Activated naive CD4-positive, alpha-beta T cell treated with Interleukin-2 at 50 U/mL for 16 hours (primary cell): ENCODE results near the gene DSE.

Source experiments
- DNase-seq: peaks from one replicate; pipeline ENCODE4 v3.0.0-alpha.2; 2020

Gene DSE

DNA sequence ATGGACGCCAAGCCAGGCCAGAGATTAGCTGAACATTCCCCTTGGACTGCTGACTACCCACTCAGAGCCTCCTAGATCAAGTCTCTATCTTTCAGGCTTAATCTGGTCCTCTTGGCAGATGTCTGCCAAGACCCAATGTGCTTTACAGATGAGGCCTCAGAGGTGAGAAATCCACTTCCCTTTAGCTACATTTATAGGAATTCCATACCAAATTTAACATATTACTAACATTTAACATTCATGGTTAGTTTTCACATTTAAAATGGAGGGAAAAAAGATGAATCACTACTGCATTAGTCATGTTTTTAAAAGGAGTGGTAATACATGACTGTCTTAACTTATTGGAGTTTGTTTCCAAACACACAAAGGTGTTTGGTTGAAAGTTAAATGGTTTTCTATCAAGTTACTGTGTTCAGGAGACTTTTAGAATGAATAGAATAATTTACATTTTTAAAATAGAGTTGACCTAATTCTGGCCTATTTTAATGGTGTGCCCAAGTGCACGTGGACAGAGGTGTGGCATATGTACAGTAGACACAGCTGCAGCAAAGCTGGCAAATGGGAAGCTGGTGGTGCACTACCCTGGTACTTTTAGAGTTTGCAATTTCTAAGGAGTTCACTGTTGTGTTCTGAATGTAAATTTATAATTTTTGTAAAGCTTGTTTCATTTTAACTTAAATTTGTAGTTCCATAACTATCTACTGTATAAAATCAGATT is 48.5 kb downstream of the DSE start:
- DNase-seq = no peak

- DNase-seq = no peak
Observed at GRCh38 chr6:116420341-116420740, 49.6 kb downstream of the DSE start.

- DNase-seq = no peak
Observed at GRCh38 chr6:116422238-116422637, 51.5 kb downstream of the DSE start.

- DNase-seq = no peak
Observed at GRCh38 chr6:116424001-116424400, 53.3 kb downstream of the DSE start.

DNA sequence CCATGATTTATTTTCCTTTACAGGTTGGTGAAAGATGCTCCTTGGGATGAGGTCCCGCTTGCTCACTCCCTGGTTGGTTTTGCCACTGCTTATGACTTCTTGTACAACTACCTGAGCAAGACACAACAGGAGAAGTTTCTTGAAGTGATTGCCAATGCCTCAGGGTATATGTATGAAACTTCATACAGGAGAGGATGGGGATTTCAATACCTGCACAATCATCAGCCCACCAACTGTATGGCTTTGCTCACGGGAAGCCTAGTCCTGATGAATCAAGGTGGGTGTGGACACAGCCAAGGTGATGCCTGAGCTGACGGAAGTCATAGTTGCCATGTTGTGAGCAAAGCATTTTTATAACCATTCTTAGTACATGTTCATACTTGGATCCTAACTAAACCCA is 55.8 kb downstream of the DSE start:
- no peak for DNase-seq

DNA sequence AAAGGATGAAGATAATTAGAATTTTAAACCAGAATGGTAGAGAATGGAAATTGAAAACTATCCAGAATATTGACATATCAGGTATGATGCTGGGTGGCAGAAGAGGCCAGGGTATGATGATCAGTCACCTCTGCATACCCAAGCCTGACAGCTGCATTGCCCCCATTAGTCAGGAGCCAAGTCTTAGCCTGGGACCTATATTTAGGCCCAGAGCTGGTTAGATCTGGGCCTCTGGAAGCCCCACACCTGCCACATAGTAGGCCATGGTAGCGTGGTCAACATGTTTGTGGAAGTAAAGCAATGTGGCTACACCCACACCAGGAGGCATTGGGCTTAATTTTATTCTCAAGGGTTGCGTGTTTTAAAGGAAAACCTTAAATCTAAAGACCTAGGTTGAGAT is 58.4 kb downstream of the DSE start:
- DNase-seq = no peak

GRCh38 chr6:116430860-116431259 is 60.1 kb downstream of the DSE start:
- no peak for DNase-seq

- DNase-seq = no peak
Observed at GRCh38 chr6:116431964-116432595, 61.3 kb downstream of the DSE start.

DNA sequence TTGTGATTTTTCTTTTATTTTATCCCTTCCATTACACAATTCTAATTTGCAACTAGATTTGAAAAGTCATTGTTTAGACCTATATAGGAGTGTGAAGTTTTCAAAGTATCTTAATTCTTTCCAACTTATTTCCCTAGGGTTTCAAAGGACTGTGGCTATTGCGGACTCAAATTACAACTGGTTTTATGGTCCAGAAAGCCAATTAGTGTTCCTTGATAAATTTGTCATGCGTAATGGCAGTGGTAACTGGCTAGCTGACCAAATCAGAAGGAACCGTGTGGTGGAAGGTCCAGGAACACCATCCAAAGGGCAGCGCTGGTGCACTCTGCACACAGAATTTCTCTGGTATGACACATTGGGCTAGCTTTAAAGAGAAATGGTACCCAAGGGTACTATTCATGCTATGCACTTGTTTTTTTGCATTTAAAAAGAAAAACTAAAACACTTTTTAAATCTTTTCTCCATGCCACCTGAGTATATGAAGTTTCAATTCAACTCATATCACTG is 62.5 kb downstream of the DSE start:
- no peak for DNase-seq

GRCh38 chr6:116434056-116434725 is 63.4 kb downstream of the DSE start:
- no peak for DNase-seq

- DNase-seq = no peak
Observed at GRCh38 chr6:116436586-116436985, 65.8 kb downstream of the DSE start.

DNA sequence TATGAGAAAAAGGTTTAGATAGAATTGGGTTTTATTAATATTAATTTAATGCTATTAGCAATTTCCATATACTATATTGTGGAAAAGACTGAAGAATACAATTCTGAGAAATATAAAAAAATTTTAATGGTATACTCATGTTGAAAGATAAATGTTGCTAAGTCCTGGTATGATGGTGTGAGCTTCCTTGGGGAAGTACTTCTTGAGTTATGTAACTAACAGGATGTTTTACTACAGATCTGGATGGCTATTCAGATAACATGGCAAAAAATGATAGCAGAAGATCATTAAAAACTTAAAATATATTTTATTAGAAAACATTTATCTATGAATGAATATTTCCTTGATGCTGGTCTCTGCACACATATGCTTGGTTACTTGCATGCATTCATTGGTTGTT is 66.9 kb downstream of the DSE start:
- DNase-seq = no peak

- no peak for DNase-seq
Observed at GRCh38 chr6:116438590-116439448, 68.1 kb downstream of the DSE start.

- DNase-seq = no peak
Observed at GRCh38 chr6:116439522-116440051, 68.8 kb downstream of the DSE start.

- no peak for DNase-seq
Observed at GRCh38 chr6:116443105-116443504, 72.4 kb downstream of the DSE start.

GRCh38 chr6:116444092-116444491 is 73.3 kb downstream of the DSE start:
- no peak for DNase-seq

- DNase-seq = no peak
Observed at GRCh38 chr6:116444575-116444974, 73.8 kb downstream of the DSE start.

DNA sequence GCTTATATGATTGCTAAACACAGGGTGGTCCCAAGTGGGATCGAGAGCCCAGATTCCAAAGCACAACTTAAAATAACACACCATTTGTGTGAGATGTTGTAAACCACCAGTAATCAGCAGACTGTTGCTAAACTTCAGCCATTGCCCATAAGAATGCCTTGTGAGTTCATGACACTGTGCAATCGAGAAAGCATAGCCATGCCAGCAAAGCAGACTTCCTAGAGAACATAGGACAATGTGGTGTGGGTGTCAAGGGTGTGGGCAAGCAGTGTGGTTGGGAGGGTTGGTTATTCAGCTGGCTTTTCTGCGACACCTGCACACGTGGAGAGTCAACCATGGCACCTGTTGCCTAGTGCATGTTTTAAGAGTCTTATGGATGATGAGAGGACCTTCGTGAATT is 74.4 kb downstream of the DSE start:
- no peak for DNase-seq

DNA sequence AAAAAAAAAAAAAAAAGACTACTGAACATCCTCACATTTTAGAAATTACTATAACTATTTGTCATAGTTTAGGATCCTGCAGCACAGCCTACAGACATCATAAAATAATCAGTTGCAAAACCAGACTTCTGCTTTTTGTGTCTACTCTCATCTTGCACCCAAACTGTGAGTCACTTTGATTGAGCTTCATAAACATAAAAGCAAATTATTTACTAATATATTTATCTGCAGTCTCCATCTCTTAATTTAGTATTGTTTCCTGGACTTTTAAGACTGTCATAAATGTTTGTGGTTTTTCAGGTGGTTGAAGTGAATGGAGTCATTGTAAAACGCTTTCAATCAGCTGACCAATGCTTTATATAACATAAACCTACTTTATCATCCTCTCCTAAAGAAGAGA is 75.7 kb downstream of the DSE start:
- no peak for DNase-seq

DNA sequence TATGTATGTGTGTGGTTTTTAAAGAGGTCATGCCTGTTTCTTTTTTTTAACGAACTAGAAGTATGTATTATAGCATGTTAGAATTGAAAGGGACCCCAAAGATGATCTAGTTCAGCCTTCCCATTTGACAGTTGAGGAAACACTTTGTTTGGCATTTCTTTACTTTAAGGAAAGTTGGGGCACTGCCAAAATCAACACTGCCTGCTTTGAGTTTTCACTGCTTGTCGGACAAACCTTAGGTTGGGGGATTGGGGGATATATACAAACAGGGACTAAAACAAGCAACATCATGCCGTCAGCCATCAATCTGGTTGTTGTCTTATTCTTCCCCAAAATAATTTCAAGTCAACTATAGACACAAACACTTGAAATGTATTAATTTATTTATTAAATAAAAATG is 76.3 kb downstream of the DSE start:
- DNase-seq = no peak

- no peak for DNase-seq
Observed at GRCh38 chr6:116447496-116448011, 76.8 kb downstream of the DSE start.

GRCh38 chr6:116449565-116449964 is 78.8 kb downstream of the DSE start:
- DNase-seq = no peak
